ENCODE results near the gene CORO2A.

The CORO2A gene

GRCh38 chr9:98229620-98230019 is 37.2 kb upstream of the CORO2A start:
- TF ChIP-seq NFIC (IDR thresholded peaks at IDR 0.05) (no peak), RAD21 (IDR thresholded peaks at IDR 0.05; ENCODE audit: low read depth) (no peak), TEAD4 (IDR thresholded peaks at IDR 0.05) (no peak), TAF1 (IDR thresholded peaks at IDR 0.05; ENCODE audit: low read depth) (no peak), FOXM1 (IDR thresholded peaks at IDR 0.05; ENCODE audit: borderline replicate concordance, low read depth) (no peak), CEBPB (IDR thresholded peaks at IDR 0.05) (no peak)
- TF ChIP-seq, protein P1, sequence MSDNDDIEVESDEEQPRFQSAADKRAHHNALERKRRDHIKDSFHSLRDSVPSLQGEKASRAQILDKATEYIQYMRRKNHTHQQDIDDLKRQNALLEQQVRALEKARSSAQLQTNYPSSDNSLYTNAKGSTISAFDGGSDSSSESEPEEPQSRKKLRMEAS (IDR thresholded peaks at IDR 0.05) = no peak

DNA sequence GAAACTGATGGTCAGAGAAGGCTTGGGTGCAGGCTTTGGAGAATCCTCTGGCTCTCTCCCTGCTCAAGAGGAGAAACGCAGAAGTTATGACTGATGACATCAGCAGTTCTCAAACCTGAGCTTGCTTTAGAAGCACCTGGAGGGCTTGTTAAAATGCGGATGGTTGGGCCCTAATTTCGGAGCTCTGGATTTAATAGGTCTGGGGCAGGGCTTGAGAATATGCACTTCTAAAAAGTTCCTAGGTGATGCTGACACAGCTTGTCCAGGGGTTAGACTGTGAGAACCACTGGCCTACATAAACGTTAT is 36.6 kb upstream of the CORO2A start:
- TF ChIP-seq FOXM1 (IDR thresholded peaks at IDR 0.05; ENCODE audit: borderline replicate concordance, low read depth) (no peak), NFIC (IDR thresholded peaks at IDR 0.05) (no peak), RAD21 (IDR thresholded peaks at IDR 0.05; ENCODE audit: low read depth) (no peak), TAF1 (IDR thresholded peaks at IDR 0.05; ENCODE audit: low read depth) (no peak), TCF12 (IDR thresholded peaks at IDR 0.05; ENCODE audit: low read depth) (no peak), ZBTB7A (IDR thresholded peaks at IDR 0.05; ENCODE audit: low read depth) (no peak), CREB1 (IDR thresholded peaks at IDR 0.05; ENCODE audit: low read depth) (no peak), EP300 (IDR thresholded peaks at IDR 0.05; ENCODE audit: borderline replicate concordance) (no peak), YY1 (IDR thresholded peaks at IDR 0.05; ENCODE audit: low read depth) (no peak)
- TF ChIP-seq, protein P2, sequence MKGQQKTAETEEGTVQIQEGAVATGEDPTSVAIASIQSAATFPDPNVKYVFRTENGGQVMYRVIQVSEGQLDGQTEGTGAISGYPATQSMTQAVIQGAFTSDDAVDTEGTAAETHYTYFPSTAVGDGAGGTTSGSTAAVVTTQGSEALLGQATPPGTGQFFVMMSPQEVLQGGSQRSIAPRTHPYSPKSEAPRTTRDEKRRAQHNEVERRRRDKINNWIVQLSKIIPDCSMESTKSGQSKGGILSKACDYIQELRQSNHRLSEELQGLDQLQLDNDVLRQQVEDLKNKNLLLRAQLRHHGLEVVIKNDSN (IDR thresholded peaks at IDR 0.05) = no peak
- TF ChIP-seq, protein P1 (IDR thresholded peaks at IDR 0.05) = no peak
- TF ChIP-seq, protein P3, sequence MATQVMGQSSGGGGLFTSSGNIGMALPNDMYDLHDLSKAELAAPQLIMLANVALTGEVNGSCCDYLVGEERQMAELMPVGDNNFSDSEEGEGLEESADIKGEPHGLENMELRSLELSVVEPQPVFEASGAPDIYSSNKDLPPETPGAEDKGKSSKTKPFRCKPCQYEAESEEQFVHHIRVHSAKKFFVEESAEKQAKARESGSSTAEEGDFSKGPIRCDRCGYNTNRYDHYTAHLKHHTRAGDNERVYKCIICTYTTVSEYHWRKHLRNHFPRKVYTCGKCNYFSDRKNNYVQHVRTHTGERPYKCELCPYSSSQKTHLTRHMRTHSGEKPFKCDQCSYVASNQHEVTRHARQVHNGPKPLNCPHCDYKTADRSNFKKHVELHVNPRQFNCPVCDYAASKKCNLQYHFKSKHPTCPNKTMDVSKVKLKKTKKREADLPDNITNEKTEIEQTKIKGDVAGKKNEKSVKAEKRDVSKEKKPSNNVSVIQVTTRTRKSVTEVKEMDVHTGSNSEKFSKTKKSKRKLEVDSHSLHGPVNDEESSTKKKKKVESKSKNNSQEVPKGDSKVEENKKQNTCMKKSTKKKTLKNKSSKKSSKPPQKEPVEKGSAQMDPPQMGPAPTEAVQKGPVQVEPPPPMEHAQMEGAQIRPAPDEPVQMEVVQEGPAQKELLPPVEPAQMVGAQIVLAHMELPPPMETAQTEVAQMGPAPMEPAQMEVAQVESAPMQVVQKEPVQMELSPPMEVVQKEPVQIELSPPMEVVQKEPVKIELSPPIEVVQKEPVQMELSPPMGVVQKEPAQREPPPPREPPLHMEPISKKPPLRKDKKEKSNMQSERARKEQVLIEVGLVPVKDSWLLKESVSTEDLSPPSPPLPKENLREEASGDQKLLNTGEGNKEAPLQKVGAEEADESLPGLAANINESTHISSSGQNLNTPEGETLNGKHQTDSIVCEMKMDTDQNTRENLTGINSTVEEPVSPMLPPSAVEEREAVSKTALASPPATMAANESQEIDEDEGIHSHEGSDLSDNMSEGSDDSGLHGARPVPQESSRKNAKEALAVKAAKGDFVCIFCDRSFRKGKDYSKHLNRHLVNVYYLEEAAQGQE (IDR thresholded peaks at IDR 0.05; ENCODE audit: low read depth) = no peak

DNA sequence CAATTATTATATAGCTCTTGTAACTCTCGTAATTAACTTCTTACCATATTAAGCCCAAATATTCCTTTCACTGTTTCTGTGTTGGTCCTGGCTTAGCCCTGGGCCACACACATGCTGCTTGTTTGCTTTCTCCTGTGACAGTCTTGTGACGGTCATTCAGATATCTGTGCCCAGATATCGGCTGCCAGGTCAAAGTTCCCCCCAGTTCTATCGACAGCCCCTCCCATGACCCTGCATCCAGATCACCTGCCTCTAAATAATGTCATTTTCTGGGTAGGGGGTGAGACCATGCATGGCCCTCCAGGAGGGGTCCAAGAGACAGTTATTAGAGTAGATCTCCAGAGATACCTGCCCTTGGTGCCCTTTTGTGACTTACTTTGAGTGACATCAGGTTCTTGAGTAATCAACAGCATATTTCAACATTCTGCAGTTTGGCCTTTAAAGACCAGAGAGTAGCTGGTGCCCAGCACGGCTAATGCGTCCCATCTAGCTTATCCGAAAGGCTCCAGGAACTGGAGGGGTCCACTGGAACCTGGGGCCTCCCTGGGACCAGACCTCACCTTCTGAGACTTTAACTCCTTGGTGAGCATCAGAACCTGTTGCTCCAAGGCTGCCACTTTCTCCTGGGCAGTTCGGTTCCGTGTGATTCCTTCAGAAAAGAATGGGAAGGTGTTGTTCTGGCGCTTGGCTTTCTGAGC is 36.1 kb upstream of the CORO2A start:
- no peak for TF ChIP-seq CREB1 (IDR thresholded peaks at IDR 0.05; ENCODE audit: low read depth)
- no peak for TF ChIP-seq ZBTB7A (IDR thresholded peaks at IDR 0.05; ENCODE audit: low read depth)
- TF ChIP-seq EP300 (IDR thresholded peaks at IDR 0.05; ENCODE audit: borderline replicate concordance) = no peak
- no peak for TF ChIP-seq FOXM1 (IDR thresholded peaks at IDR 0.05; ENCODE audit: borderline replicate concordance, low read depth)
- TF ChIP-seq RAD21 (IDR thresholded peaks at IDR 0.05; ENCODE audit: low read depth) = no peak
- no peak for TF ChIP-seq YY1 (IDR thresholded peaks at IDR 0.05; ENCODE audit: low read depth)
- TF ChIP-seq CEBPB (IDR thresholded peaks at IDR 0.05) = no peak
- no peak for TF ChIP-seq TCF12 (IDR thresholded peaks at IDR 0.05; ENCODE audit: low read depth)
- TF ChIP-seq TEAD4 (IDR thresholded peaks at IDR 0.05) = no peak
- TF ChIP-seq, protein P1 (IDR thresholded peaks at IDR 0.05) = no peak

- no peak for TF ChIP-seq EGR1 (IDR thresholded peaks at IDR 0.05)
- TF ChIP-seq RAD21 (IDR thresholded peaks at IDR 0.05; ENCODE audit: low read depth) = no peak
- no peak for TF ChIP-seq TCF12 (IDR thresholded peaks at IDR 0.05; ENCODE audit: low read depth)
- no peak for TF ChIP-seq TEAD4 (IDR thresholded peaks at IDR 0.05)
- no peak for TF ChIP-seq ZBTB7A (IDR thresholded peaks at IDR 0.05; ENCODE audit: low read depth)
- no peak for TF ChIP-seq NFIC (IDR thresholded peaks at IDR 0.05)
- no peak for TF ChIP-seq EP300 (IDR thresholded peaks at IDR 0.05; ENCODE audit: borderline replicate concordance)
- no peak for TF ChIP-seq CREB1 (IDR thresholded peaks at IDR 0.05; ENCODE audit: low read depth)
- no peak for TF ChIP-seq TAF1 (IDR thresholded peaks at IDR 0.05; ENCODE audit: low read depth)
- TF ChIP-seq, protein P2 (IDR thresholded peaks at IDR 0.05) = no peak
- TF ChIP-seq, protein P3 (IDR thresholded peaks at IDR 0.05; ENCODE audit: low read depth) = no peak
- TF ChIP-seq CEBPB (IDR thresholded peaks at IDR 0.05) = no peak
- TF ChIP-seq, protein P1 (IDR thresholded peaks at IDR 0.05) = no peak
- no peak for TF ChIP-seq FOXM1 (IDR thresholded peaks at IDR 0.05; ENCODE audit: borderline replicate concordance, low read depth)
- TF ChIP-seq YY1 (IDR thresholded peaks at IDR 0.05; ENCODE audit: low read depth) = no peak
Measured at GRCh38 chr9:98227883-98228282, 35.4 kb upstream of the CORO2A start.

DNA sequence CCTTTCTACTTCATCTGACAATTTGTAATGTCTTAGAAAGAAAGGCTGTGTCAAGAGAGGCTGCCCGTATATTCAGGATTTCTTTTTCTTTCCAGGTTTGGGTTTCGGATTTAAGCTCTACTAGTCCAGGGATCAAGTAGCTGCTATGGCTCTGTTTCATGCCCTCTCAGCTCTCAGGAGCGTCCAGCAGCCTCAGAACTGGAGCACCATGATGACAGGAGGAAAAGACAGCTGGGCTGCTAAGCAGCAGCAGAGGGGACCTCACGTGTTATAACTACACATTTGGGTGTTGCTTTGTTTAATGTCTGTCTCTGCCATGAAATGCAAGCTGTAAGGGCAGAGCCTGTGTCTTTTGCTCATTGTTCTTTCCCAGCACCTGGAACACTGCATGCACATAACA is 34.5 kb upstream of the CORO2A start:
- TF ChIP-seq TEAD4 (IDR thresholded peaks at IDR 0.05) (no peak), TAF1 (IDR thresholded peaks at IDR 0.05; ENCODE audit: low read depth) (no peak), EP300 (IDR thresholded peaks at IDR 0.05; ENCODE audit: borderline replicate concordance) (no peak), RAD21 (IDR thresholded peaks at IDR 0.05; ENCODE audit: low read depth) (no peak), FOXM1 (IDR thresholded peaks at IDR 0.05; ENCODE audit: borderline replicate concordance, low read depth) (no peak), EGR1 (IDR thresholded peaks at IDR 0.05) (no peak), CEBPB (IDR thresholded peaks at IDR 0.05) (no peak), CREB1 (IDR thresholded peaks at IDR 0.05; ENCODE audit: low read depth) (no peak), TCF12 (IDR thresholded peaks at IDR 0.05; ENCODE audit: low read depth) (no peak), ZBTB7A (IDR thresholded peaks at IDR 0.05; ENCODE audit: low read depth) (no peak), NFIC (IDR thresholded peaks at IDR 0.05) (no peak), YY1 (IDR thresholded peaks at IDR 0.05; ENCODE audit: low read depth) (no peak)
- TF ChIP-seq, protein P1 (IDR thresholded peaks at IDR 0.05) = no peak
- TF ChIP-seq, protein P2 (IDR thresholded peaks at IDR 0.05) = no peak
- TF ChIP-seq, protein P3 (IDR thresholded peaks at IDR 0.05; ENCODE audit: low read depth) = no peak

Measured in Ishikawa (cell line).